Stimulated activated naive CD4-positive, alpha-beta T cell (primary cell): ENCODE data around the gene DUSP7.

Experiments used
- DNase-seq, 6 experiments: peaks; one replicate each; lab custom pipeline; 2025; lab: John Stamatoyannopoulos, UW

Gene DUSP7

GRCh38 chr3:52086976-52087663, 30.7 kb upstream of the DUSP7 start:
- no peak for DNase-seq

DNA sequence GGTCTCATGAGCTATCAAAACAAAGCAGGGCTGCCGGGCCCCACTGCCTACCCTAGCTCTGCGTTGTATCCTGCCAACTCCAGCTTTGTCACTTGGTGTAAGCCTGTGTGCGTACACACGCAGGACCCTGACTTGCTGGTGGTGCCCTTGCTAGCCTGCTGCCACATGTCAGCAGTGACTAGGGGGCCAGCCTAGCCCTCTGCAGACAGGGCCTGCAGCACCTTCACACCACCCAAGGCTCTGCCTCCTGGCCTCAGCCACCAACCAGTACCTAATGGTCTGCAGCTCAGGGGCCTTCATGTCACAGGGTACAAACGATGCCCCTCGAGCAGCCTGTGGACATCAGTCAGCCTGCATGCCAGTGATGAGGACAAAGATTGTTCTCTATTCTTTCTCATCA, 30.1 kb upstream of the DUSP7 start:
- DNase-seq = no peak

- DNase-seq = no peak
Observed at GRCh38 chr3:52085681-52086282, 29.4 kb upstream of the DUSP7 start.

GRCh38 chr3:52084954-52085680, 28.7 kb upstream of the DUSP7 start:
- no peak for DNase-seq

DNA sequence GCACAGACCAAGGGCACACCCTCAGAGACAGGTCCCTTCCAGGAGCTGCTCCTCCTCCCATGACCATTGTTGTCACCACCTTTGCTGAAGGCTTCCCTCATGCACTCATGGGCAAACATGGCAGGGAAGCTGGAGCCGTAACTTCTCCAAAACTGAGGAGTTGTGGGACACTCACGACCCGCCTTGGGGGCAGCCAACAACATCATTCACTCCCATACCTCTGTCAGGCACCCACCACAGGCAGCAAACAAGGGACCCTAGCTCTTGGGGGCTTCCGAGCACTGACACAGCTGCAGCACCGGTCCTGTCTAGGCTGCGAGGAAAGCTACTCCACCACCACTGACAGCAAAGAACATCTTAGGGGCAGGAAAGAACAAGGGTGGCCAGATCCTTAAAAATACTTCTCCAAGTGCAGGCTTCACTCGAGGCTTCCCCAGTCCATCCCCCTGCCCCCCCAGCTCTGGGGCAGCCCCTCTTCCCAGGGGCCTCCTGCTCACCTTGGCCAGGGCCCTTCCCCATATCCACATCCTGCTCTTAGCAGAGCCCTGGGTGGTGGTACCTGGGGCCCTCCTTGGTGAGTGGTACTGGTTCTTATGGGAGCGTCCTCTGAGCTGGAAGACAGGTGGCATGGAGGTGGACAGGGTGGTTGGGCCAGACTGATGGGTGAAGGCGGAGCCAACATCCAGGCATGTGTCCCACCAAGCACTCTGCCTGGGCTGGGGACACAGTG, 28.0 kb upstream of the DUSP7 start:
- DNase-seq = no peak

DNA sequence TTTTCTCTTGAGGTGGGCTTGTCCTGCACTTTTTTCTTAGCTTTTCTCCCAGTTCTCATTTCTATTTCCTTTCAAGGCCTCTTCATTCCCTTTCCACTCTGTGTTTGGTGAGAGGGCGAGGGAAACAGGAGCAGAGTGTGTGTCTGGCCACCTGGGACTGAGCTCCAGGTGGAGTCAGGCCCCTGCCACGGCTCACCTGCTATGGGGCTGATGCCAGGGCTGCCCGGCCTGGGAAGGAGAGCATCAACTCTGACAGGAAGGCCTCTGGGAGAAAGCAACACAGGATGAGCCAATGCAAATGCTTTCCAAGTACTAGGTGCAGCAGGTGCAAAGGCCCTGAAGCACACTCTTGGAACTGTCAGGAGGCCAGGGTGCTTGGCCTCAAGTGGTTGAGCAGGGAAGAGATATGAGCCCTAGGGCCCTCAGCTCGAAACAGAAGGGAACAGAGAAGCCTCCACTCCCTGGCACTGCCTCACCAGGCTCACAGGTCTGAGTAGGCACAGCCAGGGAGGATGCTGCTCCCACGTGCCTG, 27.3 kb upstream of the DUSP7 start:
- no peak for DNase-seq

DNA sequence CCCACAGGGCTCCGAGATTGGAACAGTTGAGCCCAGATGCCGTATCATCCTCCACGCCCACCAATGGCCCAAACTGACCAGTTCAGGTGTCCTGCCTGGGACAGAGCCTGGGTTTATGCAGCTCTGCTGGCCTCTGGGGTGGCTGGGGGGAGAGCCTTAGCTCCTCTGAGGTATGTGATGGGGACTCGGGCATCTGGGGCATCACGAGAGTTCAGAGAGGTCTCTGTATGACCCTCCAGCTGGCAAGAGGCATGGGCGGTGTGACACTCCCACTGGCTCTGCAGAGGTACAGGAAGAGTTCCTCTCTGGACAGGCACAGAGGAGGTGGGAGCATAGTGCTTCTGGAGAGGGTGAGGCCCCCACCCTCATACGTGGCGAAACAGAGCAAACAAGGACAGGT, 26.6 kb upstream of the DUSP7 start:
- no peak for DNase-seq

DNA sequence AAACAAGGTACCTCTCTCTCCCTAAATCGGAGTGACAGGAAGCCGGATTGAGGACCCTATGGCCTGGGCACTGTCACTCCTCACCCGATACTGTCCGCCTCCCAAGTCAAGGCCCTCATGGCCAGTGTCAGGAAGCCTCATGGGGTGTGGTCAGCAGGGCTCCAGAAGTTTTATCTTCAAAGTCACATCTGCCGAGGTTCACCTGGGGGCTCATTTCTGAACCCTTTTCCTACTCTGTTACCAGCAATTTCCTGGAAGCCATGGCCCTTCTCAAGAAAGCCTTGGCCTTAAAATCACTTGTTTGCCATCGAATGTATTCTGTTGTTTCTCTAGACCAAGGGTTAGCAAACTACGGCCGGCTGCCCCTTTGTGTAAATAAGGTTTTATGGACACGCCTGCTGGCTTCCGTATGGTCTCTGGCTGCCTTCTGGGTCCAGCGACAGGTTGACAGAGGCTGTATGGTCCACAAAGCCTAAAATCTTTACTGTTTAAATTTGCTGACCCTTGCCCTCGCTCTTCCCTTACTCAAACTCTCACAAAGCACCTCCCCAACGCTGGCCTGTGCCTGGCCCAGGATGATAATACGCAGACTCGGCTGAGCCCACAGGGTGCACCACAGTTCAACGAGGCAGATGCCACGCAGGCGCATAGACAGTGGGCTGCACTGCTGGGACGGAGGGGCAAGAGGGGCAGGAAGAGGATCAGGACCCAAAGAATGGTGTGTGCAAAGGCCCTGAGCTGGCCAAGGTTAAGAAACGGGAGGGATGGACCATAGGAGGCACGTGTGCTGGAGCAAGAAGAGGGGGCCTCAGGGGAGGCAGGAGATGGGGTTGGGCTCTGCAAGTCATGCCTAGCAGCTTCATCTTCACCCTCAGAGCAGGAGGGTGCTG, 24.7 kb upstream of the DUSP7 start:
- DNase-seq = no peak

DNA sequence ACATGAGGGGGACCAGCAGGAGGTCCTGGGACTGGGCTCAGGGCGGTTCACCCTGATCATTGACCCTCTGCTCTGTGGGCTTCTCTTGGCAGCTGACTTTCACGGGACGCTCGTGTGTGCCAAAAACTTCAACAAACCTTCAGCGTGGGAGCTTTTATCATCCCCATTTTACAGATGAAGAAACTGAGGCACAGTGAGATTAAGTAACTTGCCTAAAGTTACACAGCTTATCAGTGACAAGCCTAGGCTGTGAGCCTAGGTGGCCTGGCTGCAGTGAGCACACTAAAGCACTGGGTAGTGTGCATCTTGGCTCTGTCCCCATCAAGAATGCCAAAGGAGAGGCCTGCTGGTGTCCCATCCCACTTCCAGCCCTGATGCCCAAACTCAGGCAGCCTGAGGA, 23.6 kb upstream of the DUSP7 start:
- no peak for DNase-seq

- no peak for DNase-seq
Observed at GRCh38 chr3:52078781-52079560, 22.6 kb upstream of the DUSP7 start.

DNA sequence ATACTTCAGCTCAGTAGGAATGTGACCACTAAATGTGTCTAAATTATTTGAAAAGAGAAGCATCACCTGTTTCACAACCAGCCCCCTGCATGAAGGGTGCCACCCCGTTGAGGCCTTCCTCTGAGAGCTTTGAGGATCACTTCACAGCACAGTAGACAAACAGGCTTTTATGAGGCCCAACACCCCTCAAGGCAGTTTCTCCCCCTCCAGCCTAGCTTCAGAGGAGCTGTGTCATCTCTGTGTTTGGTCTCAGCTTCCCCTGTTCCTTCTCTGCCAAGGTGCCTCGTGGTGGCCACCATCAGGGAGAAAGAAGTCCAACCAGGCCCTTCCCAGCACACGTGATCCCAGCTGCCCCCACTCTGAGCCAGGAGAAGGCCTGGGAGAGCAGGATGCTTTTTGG, 21.6 kb upstream of the DUSP7 start:
- no peak for DNase-seq

GRCh38 chr3:52076896-52077780, 20.8 kb upstream of the DUSP7 start:
- DNase-seq = no peak

GRCh38 chr3:52073490-52073889, 17.1 kb upstream of the DUSP7 start:
- no peak for DNase-seq

GRCh38 chr3:52072471-52072870, 16.1 kb upstream of the DUSP7 start:
- no peak for DNase-seq

GRCh38 chr3:52072020-52072419, 15.6 kb upstream of the DUSP7 start:
- DNase-seq = no peak

DNA sequence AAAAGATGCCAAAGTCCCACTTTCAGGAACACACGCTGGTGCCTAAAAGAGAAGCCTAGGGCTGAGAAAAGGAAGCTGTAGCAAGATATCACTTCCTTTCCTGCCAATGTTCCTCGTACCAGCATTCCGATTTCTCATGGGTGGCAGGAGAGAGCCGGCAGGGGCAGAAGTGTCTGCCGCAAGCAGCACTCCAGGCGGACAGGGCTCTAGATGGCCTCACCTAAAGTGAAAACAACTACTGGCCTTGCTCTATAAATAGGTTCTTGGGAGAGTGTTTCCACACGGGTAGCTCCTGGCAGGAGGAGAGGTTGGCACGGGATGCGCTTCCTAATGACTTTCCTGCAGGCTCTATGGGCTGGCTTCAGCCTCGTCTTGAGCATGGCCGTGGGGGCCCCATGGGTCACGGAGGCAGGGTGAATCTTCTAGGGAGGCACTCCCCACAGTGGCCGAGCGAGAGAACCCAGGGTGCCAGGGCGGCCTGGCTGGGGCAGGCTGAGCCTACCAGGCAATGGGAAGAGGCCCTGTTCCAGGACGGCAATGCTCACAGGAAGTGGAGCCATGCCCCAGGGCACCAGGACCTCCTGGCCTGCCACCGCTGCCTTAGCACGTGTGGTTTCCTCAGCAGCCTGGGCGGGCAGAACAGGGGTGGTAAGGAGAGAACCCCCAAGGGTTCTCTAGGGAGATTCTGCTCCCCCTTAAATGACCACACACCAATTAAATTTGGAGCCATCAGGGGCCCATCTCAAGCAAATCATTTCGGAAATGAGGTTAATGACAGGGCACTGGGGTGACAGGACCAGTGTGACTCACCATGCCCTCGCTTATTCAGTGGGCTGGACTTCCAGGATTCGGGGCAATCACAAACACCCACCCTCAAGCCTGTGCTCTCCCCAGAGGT, 14.6 kb upstream of the DUSP7 start:
- no peak for DNase-seq

DNA sequence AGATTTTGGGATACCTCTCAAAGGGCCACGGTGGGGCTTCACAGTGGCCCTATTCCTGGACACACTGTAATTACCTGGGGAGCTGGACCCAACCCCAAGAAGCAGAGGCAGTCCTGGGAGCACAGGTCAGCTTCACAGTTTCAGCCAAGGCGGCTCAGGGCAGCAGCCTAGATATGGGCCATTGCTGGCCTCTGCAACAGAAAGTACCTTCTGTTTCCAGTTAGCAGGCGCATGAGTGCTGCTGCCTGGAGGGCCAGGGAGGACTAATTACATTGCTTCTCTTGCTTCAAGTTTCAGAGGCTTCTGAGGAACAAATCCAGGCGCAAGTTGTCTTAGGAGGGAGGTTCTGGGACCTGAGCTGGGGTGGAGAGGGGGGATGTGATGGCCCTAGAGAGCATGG, 13.5 kb upstream of the DUSP7 start:
- no peak for DNase-seq

- no peak for DNase-seq
Observed at GRCh38 chr3:52069135-52069534, 12.8 kb upstream of the DUSP7 start.

- no peak for DNase-seq
Observed at GRCh38 chr3:52068730-52069129, 12.4 kb upstream of the DUSP7 start.
